SIG-M5 (cell line): ENCODE measurements around the gene ICA1L.

ENCODE experiments used
- DNase-seq: peaks from one replicate; lab custom pipeline; 2025; lab: John Stamatoyannopoulos, UW

The ICA1L gene

GRCh38 chr2:202782940-202783558, 88.5 kb downstream of the ICA1L start:
- no peak for DNase-seq

GRCh38 chr2:202780514-202781021, 91.0 kb downstream of the ICA1L start:
- DNase-seq = no peak

- DNase-seq = no peak
Measured at GRCh38 chr2:202778217-202778616, 93.3 kb downstream of the ICA1L start.

- no peak for DNase-seq
Measured at GRCh38 chr2:202774104-202774503, 97.5 kb downstream of the ICA1L start.

- DNase-seq = no peak
Measured at GRCh38 chr2:202773301-202773973, 98.1 kb downstream of the ICA1L start.

- DNase-seq = no peak
Measured at GRCh38 chr2:202771741-202772460, 99.7 kb downstream of the ICA1L start.

- no peak for DNase-seq
Measured at GRCh38 chr2:202771336-202771735, 100.2 kb downstream of the ICA1L start.

GRCh38 chr2:202769201-202769600, 102.4 kb downstream of the ICA1L start:
- no peak for DNase-seq

- no peak for DNase-seq
Measured at GRCh38 chr2:202768273-202768672, 103.3 kb downstream of the ICA1L start.

GRCh38 chr2:202765436-202765835, 106.1 kb downstream of the ICA1L start:
- DNase-seq = no peak

- DNase-seq = no peak
Measured at GRCh38 chr2:202764991-202765390, 106.6 kb downstream of the ICA1L start.

- DNase-seq = no peak
Measured at GRCh38 chr2:202763916-202764315, 107.7 kb downstream of the ICA1L start.

- no peak for DNase-seq
Measured at GRCh38 chr2:202762556-202762955, 109.0 kb downstream of the ICA1L start.

GRCh38 chr2:202760848-202761247, 110.7 kb downstream of the ICA1L start:
- no peak for DNase-seq

- DNase-seq = no peak
Measured at GRCh38 chr2:202758604-202759003, 113.0 kb downstream of the ICA1L start.

GRCh38 chr2:202758128-202758527, 113.4 kb downstream of the ICA1L start:
- no peak for DNase-seq

- no peak for DNase-seq
Measured at GRCh38 chr2:202757339-202757738, 114.2 kb downstream of the ICA1L start.

- DNase-seq = no peak
Measured at GRCh38 chr2:202756598-202756997, 115.0 kb downstream of the ICA1L start.

- no peak for DNase-seq
Measured at GRCh38 chr2:202754936-202755335, 116.6 kb downstream of the ICA1L start.

GRCh38 chr2:202752071-202752470, 119.5 kb downstream of the ICA1L start:
- DNase-seq = no peak

GRCh38 chr2:202750763-202751427, 120.7 kb downstream of the ICA1L start:
- DNase-seq = no peak

- no peak for DNase-seq
Measured at GRCh38 chr2:202749477-202749876, 122.1 kb downstream of the ICA1L start.
